WTC11 (cell line): ENCODE data around the gene ZSCAN4. TPM values are rescaled to one million over a fixed set of nuclear protein-coding genes. Genes with fewer than 3 reads are reported as not detected.

Source experiments
- ATAC-seq: fragments of 200-7000 bp; cut with Tn5 transposase; 2 replicates; pipeline ENCODE4 v1.10.0; 2021; ENCODE audit warnings: mild to moderate bottlenecking, moderate library complexity
- CTCF ChIA-PET: fragments of 300-600 bp; sonication (Branson Sonifier 250); formaldehyde crosslinking; loops from one replicate; lab custom pipeline; 2021; ENCODE audit warnings: antibody characterized with exemption; lab: Charles Lee
- POLR2A ChIA-PET: fragments of 350-600 bp; sonication (Branson Sonifier 250); formaldehyde crosslinking; loops from one replicate; lab custom pipeline; 2021; ENCODE audit warnings: antibody characterized with exemption; lab: Charles Lee
- DNase-seq: peaks from one replicate; pipeline ENCODE4 v3.0.0; 2021; ENCODE audit warnings: low spot score
- H3K27ac Mint-ChIP-seq: 2 replicates; pipeline ENCODE4 v1.8.0; 2021; ENCODE audit warnings: mixed read lengths
- H3K27me3 Mint-ChIP-seq: 2 replicates; pipeline ENCODE4 v1.8.0; 2021; ENCODE audit warnings: low read depth, mild to moderate bottlenecking, moderate library complexity, mixed read lengths
- H3K36me3 Mint-ChIP-seq: 2 replicates; pipeline ENCODE4 v1.8.0; 2021; ENCODE audit warnings: mixed read lengths
- H3K4me1 Mint-ChIP-seq: 2 replicates; pipeline ENCODE4 v1.8.0; 2022; ENCODE audit warnings: mixed read lengths
- H3K4me3 Mint-ChIP-seq: 2 replicates; pipeline ENCODE4 v1.8.0; 2021; ENCODE audit warnings: mild to moderate bottlenecking, moderate library complexity, mixed read lengths
- H3K9me3 Mint-ChIP-seq: 2 replicates; pipeline ENCODE4 v1.8.0; 2021; ENCODE audit warnings: mixed read lengths
- NR3C1 ChIP-seq: sonication (generic); formaldehyde crosslinking; conservative IDR thresholded peaks from 2 replicates; pipeline ENCODE4 v1.8.1; 2023; ENCODE audit warnings: low read depth, mild to moderate bottlenecking, missing genetic modification reagents
- SP1 ChIP-seq: sonication (generic); formaldehyde crosslinking; conservative IDR thresholded peaks from 2 replicates; pipeline ENCODE4 v1.8.1; 2022; ENCODE audit warnings: missing genetic modification reagents
- TEAD1 ChIP-seq: sonication (generic); formaldehyde crosslinking; IDR thresholded peaks from 2 replicates; pipeline ENCODE4 v1.8.0; 2022; ENCODE audit warnings: mild to moderate bottlenecking, missing genetic modification reagents
- ZBTB21 ChIP-seq: sonication (generic); formaldehyde crosslinking; IDR thresholded peaks from 2 replicates; pipeline ENCODE4 v1.8.1; 2023; ENCODE audit warnings: mild to moderate bottlenecking, missing genetic modification reagents, borderline replicate concordance
- ZNF317 ChIP-seq: sonication (generic); formaldehyde crosslinking; IDR thresholded peaks from 2 replicates; pipeline ENCODE4 v1.8.1; 2023; ENCODE audit warnings: low read depth, mild to moderate bottlenecking, moderate library complexity, missing genetic modification reagents, borderline replicate concordance
- total RNA-seq: library from RNA; stranded (reverse); gene quantifications from 3 replicates; pipeline ENCODE4 v1.2.3, GENCODE V29; 2021
- TF ChIP-seq, protein P1 (sequence below): fragments of 250-450 bp; sonication (Bioruptor Pico); IDR thresholded peaks from 2 replicates; pipeline ENCODE4 v2.1.2; 2022; ENCODE audit warnings: mild to moderate bottlenecking, moderate library complexity
- TF ChIP-seq, protein P2 (sequence below): sonication (generic); formaldehyde crosslinking; IDR thresholded peaks from 2 replicates; pipeline ENCODE4 v1.8.0; 2022; ENCODE audit warnings: mild to moderate bottlenecking, missing genetic modification reagents
- TF ChIP-seq, protein P3 (sequence below): sonication (generic); formaldehyde crosslinking; IDR thresholded peaks from 2 replicates; pipeline ENCODE4 v1.8.0; 2022; ENCODE audit warnings: mild to moderate bottlenecking, missing genetic modification reagents
- TF ChIP-seq, protein P4 (sequence below): sonication (generic); formaldehyde crosslinking; IDR thresholded peaks from 2 replicates; pipeline ENCODE4 v1.8.1; 2023; ENCODE audit warnings: mild to moderate bottlenecking, missing genetic modification reagents, borderline replicate concordance
- TF ChIP-seq, protein P5 (sequence below): sonication (generic); formaldehyde crosslinking; IDR thresholded peaks from 2 replicates; pipeline ENCODE4 v1.8.0; 2023; ENCODE audit warnings: mild to moderate bottlenecking, missing genetic modification reagents
- TF ChIP-seq, protein P6 (sequence below): sonication (generic); formaldehyde crosslinking; IDR thresholded peaks from 2 replicates; pipeline ENCODE4 v1.8.0; 2023; ENCODE audit warnings: missing genetic modification reagents, mild to moderate bottlenecking, borderline replicate concordance
- TF ChIP-seq, protein P7 (sequence below): sonication (generic); formaldehyde crosslinking; IDR thresholded peaks from 2 replicates; pipeline ENCODE4 v1.8.1; 2022; ENCODE audit warnings: low read depth, mild to moderate bottlenecking, moderate library complexity, missing genetic modification reagents, borderline replicate concordance

The ZSCAN4 gene
- total RNA-seq, 1 experiment from 2014 or later: 0.13 TPM

DNA sequence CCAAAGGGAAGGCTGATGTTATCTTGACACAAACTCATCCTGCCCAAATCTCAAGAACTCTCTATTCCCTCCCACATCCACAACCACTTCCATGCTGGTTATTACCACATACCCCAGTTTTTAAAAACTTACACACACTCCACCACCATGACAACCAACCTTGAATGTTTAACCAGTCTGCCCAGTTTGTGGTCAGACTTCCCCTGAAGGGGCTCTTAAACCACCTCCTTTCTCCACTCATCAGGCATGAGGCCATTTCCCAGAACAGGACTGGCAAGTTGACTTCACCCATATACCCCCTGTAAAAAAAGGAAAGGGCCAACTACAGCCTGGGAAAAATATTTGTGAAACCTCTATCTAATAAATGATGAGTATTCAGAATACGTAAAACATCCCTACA is 12.4 kb upstream of the ZSCAN4 start:
- Mint-ChIP-seq H3K36me3 (no peaks in the 10 kb centered on the region), H3K4me3 (no peak overlapping the region), H3K4me1 (peaks cover 13% of the 10 kb centered on the region), H3K27me3 (peaks cover 61% of the 10 kb centered on the region), H3K9me3 (peaks cover 25% of the 10 kb centered on the region), H3K27ac (no peak overlapping the region)
- POLR2A ChIA-PET: no interaction called here
- TF ChIP-seq, protein P1, sequence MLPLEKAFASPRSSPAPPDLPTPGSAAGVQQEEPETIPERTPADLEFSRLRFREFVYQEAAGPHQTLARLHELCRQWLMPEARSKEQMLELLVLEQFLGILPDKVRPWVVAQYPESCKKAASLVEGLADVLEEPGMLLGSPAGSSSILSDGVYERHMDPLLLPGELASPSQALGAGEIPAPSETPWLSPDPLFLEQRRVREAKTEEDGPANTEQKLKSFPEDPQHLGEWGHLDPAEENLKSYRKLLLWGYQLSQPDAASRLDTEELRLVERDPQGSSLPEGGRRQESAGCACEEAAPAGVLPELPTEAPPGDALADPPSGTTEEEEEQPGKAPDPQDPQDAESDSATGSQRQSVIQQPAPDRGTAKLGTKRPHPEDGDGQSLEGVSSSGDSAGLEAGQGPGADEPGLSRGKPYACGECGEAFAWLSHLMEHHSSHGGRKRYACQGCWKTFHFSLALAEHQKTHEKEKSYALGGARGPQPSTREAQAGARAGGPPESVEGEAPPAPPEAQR (CRISPR knock-in tag): no peak
- TF ChIP-seq, protein P2, sequence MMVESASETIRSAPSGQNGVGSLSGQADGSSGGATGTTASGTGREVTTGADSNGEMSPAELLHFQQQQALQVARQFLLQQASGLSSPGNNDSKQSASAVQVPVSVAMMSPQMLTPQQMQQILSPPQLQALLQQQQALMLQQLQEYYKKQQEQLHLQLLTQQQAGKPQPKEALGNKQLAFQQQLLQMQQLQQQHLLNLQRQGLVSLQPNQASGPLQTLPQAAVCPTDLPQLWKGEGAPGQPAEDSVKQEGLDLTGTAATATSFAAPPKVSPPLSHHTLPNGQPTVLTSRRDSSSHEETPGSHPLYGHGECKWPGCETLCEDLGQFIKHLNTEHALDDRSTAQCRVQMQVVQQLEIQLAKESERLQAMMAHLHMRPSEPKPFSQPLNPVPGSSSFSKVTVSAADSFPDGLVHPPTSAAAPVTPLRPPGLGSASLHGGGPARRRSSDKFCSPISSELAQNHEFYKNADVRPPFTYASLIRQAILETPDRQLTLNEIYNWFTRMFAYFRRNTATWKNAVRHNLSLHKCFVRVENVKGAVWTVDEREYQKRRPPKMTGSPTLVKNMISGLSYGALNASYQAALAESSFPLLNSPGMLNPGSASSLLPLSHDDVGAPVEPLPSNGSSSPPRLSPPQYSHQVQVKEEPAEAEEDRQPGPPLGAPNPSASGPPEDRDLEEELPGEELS (CRISPR knock-in tag): no peak
- no peak for TF ChIP-seq NR3C1 (CRISPR knock-in tag)
- TF ChIP-seq, protein P3, sequence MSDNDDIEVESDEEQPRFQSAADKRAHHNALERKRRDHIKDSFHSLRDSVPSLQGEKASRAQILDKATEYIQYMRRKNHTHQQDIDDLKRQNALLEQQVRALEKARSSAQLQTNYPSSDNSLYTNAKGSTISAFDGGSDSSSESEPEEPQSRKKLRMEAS (CRISPR knock-in tag): no peak
- TF ChIP-seq, protein P4, sequence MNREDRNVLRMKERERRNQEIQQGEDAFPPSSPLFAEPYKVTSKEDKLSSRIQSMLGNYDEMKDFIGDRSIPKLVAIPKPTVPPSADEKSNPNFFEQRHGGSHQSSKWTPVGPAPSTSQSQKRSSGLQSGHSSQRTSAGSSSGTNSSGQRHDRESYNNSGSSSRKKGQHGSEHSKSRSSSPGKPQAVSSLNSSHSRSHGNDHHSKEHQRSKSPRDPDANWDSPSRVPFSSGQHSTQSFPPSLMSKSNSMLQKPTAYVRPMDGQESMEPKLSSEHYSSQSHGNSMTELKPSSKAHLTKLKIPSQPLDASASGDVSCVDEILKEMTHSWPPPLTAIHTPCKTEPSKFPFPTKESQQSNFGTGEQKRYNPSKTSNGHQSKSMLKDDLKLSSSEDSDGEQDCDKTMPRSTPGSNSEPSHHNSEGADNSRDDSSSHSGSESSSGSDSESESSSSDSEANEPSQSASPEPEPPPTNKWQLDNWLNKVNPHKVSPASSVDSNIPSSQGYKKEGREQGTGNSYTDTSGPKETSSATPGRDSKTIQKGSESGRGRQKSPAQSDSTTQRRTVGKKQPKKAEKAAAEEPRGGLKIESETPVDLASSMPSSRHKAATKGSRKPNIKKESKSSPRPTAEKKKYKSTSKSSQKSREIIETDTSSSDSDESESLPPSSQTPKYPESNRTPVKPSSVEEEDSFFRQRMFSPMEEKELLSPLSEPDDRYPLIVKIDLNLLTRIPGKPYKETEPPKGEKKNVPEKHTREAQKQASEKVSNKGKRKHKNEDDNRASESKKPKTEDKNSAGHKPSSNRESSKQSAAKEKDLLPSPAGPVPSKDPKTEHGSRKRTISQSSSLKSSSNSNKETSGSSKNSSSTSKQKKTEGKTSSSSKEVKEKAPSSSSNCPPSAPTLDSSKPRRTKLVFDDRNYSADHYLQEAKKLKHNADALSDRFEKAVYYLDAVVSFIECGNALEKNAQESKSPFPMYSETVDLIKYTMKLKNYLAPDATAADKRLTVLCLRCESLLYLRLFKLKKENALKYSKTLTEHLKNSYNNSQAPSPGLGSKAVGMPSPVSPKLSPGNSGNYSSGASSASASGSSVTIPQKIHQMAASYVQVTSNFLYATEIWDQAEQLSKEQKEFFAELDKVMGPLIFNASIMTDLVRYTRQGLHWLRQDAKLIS (CRISPR knock-in tag): no peak
- TF ChIP-seq ZNF317 (CRISPR knock-in tag): no peak
- TF ChIP-seq, protein P5, sequence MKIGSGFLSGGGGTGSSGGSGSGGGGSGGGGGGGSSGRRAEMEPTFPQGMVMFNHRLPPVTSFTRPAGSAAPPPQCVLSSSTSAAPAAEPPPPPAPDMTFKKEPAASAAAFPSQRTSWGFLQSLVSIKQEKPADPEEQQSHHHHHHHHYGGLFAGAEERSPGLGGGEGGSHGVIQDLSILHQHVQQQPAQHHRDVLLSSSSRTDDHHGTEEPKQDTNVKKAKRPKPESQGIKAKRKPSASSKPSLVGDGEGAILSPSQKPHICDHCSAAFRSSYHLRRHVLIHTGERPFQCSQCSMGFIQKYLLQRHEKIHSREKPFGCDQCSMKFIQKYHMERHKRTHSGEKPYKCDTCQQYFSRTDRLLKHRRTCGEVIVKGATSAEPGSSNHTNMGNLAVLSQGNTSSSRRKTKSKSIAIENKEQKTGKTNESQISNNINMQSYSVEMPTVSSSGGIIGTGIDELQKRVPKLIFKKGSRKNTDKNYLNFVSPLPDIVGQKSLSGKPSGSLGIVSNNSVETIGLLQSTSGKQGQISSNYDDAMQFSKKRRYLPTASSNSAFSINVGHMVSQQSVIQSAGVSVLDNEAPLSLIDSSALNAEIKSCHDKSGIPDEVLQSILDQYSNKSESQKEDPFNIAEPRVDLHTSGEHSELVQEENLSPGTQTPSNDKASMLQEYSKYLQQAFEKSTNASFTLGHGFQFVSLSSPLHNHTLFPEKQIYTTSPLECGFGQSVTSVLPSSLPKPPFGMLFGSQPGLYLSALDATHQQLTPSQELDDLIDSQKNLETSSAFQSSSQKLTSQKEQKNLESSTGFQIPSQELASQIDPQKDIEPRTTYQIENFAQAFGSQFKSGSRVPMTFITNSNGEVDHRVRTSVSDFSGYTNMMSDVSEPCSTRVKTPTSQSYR (CRISPR knock-in tag): no peak
- TF ChIP-seq, protein P6, sequence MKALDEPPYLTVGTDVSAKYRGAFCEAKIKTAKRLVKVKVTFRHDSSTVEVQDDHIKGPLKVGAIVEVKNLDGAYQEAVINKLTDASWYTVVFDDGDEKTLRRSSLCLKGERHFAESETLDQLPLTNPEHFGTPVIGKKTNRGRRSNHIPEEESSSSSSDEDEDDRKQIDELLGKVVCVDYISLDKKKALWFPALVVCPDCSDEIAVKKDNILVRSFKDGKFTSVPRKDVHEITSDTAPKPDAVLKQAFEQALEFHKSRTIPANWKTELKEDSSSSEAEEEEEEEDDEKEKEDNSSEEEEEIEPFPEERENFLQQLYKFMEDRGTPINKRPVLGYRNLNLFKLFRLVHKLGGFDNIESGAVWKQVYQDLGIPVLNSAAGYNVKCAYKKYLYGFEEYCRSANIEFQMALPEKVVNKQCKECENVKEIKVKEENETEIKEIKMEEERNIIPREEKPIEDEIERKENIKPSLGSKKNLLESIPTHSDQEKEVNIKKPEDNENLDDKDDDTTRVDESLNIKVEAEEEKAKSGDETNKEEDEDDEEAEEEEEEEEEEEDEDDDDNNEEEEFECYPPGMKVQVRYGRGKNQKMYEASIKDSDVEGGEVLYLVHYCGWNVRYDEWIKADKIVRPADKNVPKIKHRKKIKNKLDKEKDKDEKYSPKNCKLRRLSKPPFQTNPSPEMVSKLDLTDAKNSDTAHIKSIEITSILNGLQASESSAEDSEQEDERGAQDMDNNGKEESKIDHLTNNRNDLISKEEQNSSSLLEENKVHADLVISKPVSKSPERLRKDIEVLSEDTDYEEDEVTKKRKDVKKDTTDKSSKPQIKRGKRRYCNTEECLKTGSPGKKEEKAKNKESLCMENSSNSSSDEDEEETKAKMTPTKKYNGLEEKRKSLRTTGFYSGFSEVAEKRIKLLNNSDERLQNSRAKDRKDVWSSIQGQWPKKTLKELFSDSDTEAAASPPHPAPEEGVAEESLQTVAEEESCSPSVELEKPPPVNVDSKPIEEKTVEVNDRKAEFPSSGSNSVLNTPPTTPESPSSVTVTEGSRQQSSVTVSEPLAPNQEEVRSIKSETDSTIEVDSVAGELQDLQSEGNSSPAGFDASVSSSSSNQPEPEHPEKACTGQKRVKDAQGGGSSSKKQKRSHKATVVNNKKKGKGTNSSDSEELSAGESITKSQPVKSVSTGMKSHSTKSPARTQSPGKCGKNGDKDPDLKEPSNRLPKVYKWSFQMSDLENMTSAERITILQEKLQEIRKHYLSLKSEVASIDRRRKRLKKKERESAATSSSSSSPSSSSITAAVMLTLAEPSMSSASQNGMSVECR (CRISPR knock-in tag): no peak
- TF ChIP-seq, protein P7, sequence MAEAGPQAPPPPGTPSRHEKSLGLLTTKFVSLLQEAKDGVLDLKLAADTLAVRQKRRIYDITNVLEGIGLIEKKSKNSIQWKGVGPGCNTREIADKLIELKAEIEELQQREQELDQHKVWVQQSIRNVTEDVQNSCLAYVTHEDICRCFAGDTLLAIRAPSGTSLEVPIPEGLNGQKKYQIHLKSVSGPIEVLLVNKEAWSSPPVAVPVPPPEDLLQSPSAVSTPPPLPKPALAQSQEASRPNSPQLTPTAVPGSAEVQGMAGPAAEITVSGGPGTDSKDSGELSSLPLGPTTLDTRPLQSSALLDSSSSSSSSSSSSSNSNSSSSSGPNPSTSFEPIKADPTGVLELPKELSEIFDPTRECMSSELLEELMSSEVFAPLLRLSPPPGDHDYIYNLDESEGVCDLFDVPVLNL (CRISPR knock-in tag): no peak
- TF ChIP-seq ZBTB21: no peak
- no peak for TF ChIP-seq SP1 (CRISPR knock-in tag)
- no peak for TF ChIP-seq TEAD1 (CRISPR knock-in tag)
- DNase-seq (no peak), ATAC-seq (no peak)
- CTCF ChIA-PET: no interaction called here
